GM21528 (cell line): ENCODE measurements around the gene HDAC9.

Experiments
- ATAC-seq: cut with Tn5 transposase; IDR thresholded peaks from one replicate; pipeline ENCODE4 v1.9.1; 2021; ENCODE audit warnings: mild to moderate bottlenecking, moderate library complexity; ENCODE audit not compliant: unreplicated experiment, low FRiP score

HDAC9 gene

GRCh38 chr7:18866359-18867036 is 370.9 kb downstream of the HDAC9 start:
- ATAC-seq = no peak

- ATAC-seq = no peak
Observed at GRCh38 chr7:18872344-18872743, 376.8 kb downstream of the HDAC9 start.

- no peak for ATAC-seq
Observed at GRCh38 chr7:18873734-18874336, 378.3 kb downstream of the HDAC9 start.

GRCh38 chr7:18874880-18875279 is 379.3 kb downstream of the HDAC9 start:
- ATAC-seq = no peak

GRCh38 chr7:18877874-18878273 is 382.3 kb downstream of the HDAC9 start:
- no peak for ATAC-seq

GRCh38 chr7:18886832-18887231 is 391.3 kb downstream of the HDAC9 start:
- no peak for ATAC-seq

GRCh38 chr7:18889436-18889835 is 393.9 kb downstream of the HDAC9 start:
- no peak for ATAC-seq

GRCh38 chr7:18890134-18890533 is 394.6 kb downstream of the HDAC9 start:
- ATAC-seq = no peak

- no peak for ATAC-seq
Observed at GRCh38 chr7:18890885-18891621, 395.5 kb downstream of the HDAC9 start.

GRCh38 chr7:18893156-18893555 is 397.6 kb downstream of the HDAC9 start:
- no peak for ATAC-seq

- ATAC-seq = no peak
Observed at GRCh38 chr7:18894155-18894554, 398.6 kb downstream of the HDAC9 start.

- ATAC-seq = no peak
Observed at GRCh38 chr7:18895456-18895855, 399.9 kb downstream of the HDAC9 start.

- ATAC-seq = no peak
Observed at GRCh38 chr7:18896343-18896975, 400.9 kb downstream of the HDAC9 start.

GRCh38 chr7:18900236-18900635 is 404.7 kb downstream of the HDAC9 start:
- no peak for ATAC-seq

- no peak for ATAC-seq
Observed at GRCh38 chr7:18900803-18901202, 405.3 kb downstream of the HDAC9 start.

- no peak for ATAC-seq
Observed at GRCh38 chr7:18901351-18901750, 405.8 kb downstream of the HDAC9 start.

- no peak for ATAC-seq
Observed at GRCh38 chr7:18901982-18902421, 406.5 kb downstream of the HDAC9 start.

- no peak for ATAC-seq
Observed at GRCh38 chr7:18902892-18903291, 407.3 kb downstream of the HDAC9 start.

- no peak for ATAC-seq
Observed at GRCh38 chr7:18903695-18904094, 408.1 kb downstream of the HDAC9 start.

GRCh38 chr7:18905316-18905943 is 409.9 kb downstream of the HDAC9 start:
- no peak for ATAC-seq

GRCh38 chr7:18906901-18907300 is 411.4 kb downstream of the HDAC9 start:
- no peak for ATAC-seq
